ENCODE measurements around the gene ARPP21. TPM values are rescaled to one million over a fixed set of nuclear protein-coding genes. Genes with fewer than 3 reads are reported as not detected.
"Not testable (repeated sequence)": the region's sequence is repeated elsewhere in the genome, so short reads cannot be mapped to it uniquely, and the experiment has no call there.

The ARPP21 gene
- total RNA-seq, 1 experiment from 2014 or later = not detected

DNA sequence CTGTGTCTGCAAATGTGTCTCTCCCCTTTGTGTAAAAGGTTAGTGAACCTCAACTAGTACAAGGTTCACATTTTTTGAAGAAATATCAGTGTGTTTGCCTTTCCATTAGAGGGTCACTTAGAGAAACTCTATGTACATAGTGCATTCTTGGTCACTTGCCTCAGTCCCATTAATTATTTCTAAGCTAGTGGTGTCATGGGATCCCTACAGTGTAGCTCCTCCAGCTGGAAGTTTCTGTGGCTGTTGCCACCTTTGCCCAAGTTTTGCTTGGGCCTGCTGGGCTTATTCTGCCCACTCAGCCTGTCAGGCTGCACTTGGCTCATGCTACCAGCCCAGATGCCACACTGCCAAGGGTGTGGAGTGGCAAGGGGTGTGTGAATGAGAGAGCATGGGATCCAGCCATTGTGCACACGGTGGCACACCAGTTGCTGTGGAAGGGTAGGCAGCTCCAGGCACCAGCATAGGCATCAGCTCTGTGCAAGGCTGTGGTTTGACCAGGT lies 161.7 kb downstream of the ARPP21 start:
- H3K9ac ChIP-seq (ENCODE audit: low read length) = no peak overlapping the region
- H2AFZ ChIP-seq (ENCODE audit: low read length) = no peak overlapping the region
- CTCF ChIA-PET = no interaction called here
- no peaks in the 10 kb centered on the region for H4K20me1 ChIP-seq (ENCODE audit: low read length)
- no peak overlapping the region for H3K4me3 ChIP-seq (ENCODE audit: low read length)
- TF ChIP-seq, protein P1, sequence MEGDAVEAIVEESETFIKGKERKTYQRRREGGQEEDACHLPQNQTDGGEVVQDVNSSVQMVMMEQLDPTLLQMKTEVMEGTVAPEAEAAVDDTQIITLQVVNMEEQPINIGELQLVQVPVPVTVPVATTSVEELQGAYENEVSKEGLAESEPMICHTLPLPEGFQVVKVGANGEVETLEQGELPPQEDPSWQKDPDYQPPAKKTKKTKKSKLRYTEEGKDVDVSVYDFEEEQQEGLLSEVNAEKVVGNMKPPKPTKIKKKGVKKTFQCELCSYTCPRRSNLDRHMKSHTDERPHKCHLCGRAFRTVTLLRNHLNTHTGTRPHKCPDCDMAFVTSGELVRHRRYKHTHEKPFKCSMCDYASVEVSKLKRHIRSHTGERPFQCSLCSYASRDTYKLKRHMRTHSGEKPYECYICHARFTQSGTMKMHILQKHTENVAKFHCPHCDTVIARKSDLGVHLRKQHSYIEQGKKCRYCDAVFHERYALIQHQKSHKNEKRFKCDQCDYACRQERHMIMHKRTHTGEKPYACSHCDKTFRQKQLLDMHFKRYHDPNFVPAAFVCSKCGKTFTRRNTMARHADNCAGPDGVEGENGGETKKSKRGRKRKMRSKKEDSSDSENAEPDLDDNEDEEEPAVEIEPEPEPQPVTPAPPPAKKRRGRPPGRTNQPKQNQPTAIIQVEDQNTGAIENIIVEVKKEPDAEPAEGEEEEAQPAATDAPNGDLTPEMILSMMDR (conservative IDR thresholded peaks at IDR 0.05; ENCODE audit: low read depth, low read length) = no peak
- TF ChIP-seq EZH2phosphoT487 (IDR thresholded peaks at IDR 0.05; ENCODE audit: borderline replicate concordance, low read length) (no peak), EZH2 (IDR thresholded peaks at IDR 0.05; ENCODE audit: low read length, unreplicated experiment) (no peak)
- no peak overlapping the region for H3K4me2 ChIP-seq (ENCODE audit: low read length)
- no TSS peak for BruUV-seq (replicated peaks)
- H3K36me3 ChIP-seq (ENCODE audit: low read depth, low read length) = no peaks in the 10 kb centered on the region
- no peaks in the 10 kb centered on the region for H3F3A ChIP-seq (ENCODE audit: low read length, unreplicated experiment)
- no peaks in the 10 kb centered on the region for H3K9me3 ChIP-seq (ENCODE audit: low read length)
- H3K9me2 ChIP-seq (replicated peaks; ENCODE audit: low read length) = no peaks in the 10 kb centered on the region
- intact Hi-C loops (cut with micrococcal nuclease) = no loop called here
- DNase-seq (no peak), ATAC-seq (no peak)
- no peaks in the 10 kb centered on the region for H3K4me1 ChIP-seq (ENCODE audit: insufficient read depth, low read length)
- POLR2A ChIA-PET (ENCODE audit: unreplicated experiment) = no interaction called here
- no peaks in the 10 kb centered on the region for H3K79me2 ChIP-seq (ENCODE audit: low read length)
- H3K27ac ChIP-seq (ENCODE audit: low read length) = no peak overlapping the region
- H3K27me3 ChIP-seq (ENCODE audit: low read length) = no peaks in the 10 kb centered on the region

DNA sequence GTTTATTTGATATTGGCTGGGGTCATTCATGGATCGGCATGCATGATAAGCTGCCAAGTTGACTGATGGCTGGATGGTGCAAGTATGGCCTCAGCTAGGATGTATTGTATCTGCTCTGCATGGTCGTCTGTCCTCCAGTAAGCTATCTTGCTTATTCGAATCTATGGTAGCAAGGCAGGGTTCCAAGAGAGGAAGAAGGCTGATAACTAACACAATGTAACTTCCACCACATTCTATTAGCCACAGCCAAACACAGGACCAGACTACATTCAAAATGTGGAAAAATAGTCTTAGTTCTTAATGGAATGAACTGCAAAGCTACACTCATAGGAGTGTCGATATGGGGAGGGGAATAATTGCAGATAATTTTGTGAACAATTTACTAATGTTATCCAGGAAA lies 175.2 kb downstream of the ARPP21 start:
- intact Hi-C loops (cut with micrococcal nuclease) = no loop called here
- Histone ChIP-seq H3K9me2 (replicated peaks; ENCODE audit: low read length) (no peaks in the 10 kb centered on the region), H4K20me1 (ENCODE audit: low read length) (no peaks in the 10 kb centered on the region), H3K79me2 (ENCODE audit: low read length) (no peaks in the 10 kb centered on the region), H3K9me3 (ENCODE audit: low read length) (no peaks in the 10 kb centered on the region), H3K9ac (ENCODE audit: low read length) (no peak overlapping the region), H3K27me3 (ENCODE audit: low read length) (no peaks in the 10 kb centered on the region), H3K4me3 (ENCODE audit: low read length) (no peak overlapping the region), H3K4me1 (ENCODE audit: insufficient read depth, low read length) (no peaks in the 10 kb centered on the region), H3F3A (ENCODE audit: low read length, unreplicated experiment) (no peaks in the 10 kb centered on the region), H2AFZ (ENCODE audit: low read length) (no peak overlapping the region), H3K4me2 (ENCODE audit: low read length) (no peak overlapping the region), H3K36me3 (ENCODE audit: low read depth, low read length) (no peaks in the 10 kb centered on the region), H3K27ac (ENCODE audit: low read length) (no peak overlapping the region)
- ChIA-PET POLR2A (ENCODE audit: unreplicated experiment) (no interaction called here), CTCF (no interaction called here)
- no peak for DNase-seq
- no peak for ATAC-seq
- BruUV-seq (replicated peaks) = no TSS peak
- TF ChIP-seq EZH2phosphoT487 (IDR thresholded peaks at IDR 0.05; ENCODE audit: borderline replicate concordance, low read length) = no peak
- TF ChIP-seq, protein P1 (conservative IDR thresholded peaks at IDR 0.05; ENCODE audit: low read depth, low read length) = no peak
- no peak for TF ChIP-seq EZH2 (IDR thresholded peaks at IDR 0.05; ENCODE audit: low read length, unreplicated experiment)

DNA sequence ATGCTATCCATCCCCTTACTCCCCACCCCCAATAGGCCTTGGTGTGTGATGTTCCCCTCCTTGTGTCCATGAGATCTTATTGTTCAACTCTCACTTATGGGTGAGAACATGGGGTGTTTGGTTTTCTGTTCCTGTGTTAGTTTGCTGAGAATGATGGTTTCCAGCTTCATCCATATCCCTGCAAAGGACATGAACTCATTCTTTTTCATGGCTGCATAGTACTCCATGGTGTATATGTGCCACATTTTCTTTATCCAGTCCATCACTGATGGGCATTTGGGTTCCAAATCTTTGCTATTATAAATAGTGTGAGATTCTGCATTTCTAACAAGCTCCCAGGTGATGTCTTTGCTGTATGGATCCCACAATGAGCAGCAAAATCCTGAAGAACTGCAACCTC lies 176.5 kb downstream of the ARPP21 start:
- ATAC-seq; H3K36me3 ChIP-seq (ENCODE audit: low read depth, low read length); H3K9me2 ChIP-seq (replicated peaks; ENCODE audit: low read length); CTCF ChIA-PET; POLR2A ChIA-PET (ENCODE audit: unreplicated experiment); H3F3A ChIP-seq (ENCODE audit: low read length, unreplicated experiment); H3K4me1 ChIP-seq (ENCODE audit: insufficient read depth, low read length); H4K20me1 ChIP-seq (ENCODE audit: low read length); H3K27ac ChIP-seq (ENCODE audit: low read length); H2AFZ ChIP-seq (ENCODE audit: low read length); H3K9ac ChIP-seq (ENCODE audit: low read length); intact Hi-C loops (cut with micrococcal nuclease); H3K79me2 ChIP-seq (ENCODE audit: low read length); H3K27me3 ChIP-seq (ENCODE audit: low read length); H3K4me2 ChIP-seq (ENCODE audit: low read length); DNase-seq; H3K4me3 ChIP-seq (ENCODE audit: low read length); BruUV-seq (replicated peaks); H3K9me3 ChIP-seq (ENCODE audit: low read length): not testable (repeated sequence)
